ENCODE results near the gene AIG1. TPM values are rescaled to one million over a fixed set of nuclear protein-coding genes. Genes with fewer than 3 reads are reported as not detected.

AIG1 gene
- total RNA-seq, 1 donor, result 70.9 TPM

- Histone ChIP-seq H3K36me3 (ENCODE audit: insufficient read depth, low read length) (no peaks in the 10 kb centered on the region), H3K4me3 (ENCODE audit: insufficient read depth, low read length) (no peak overlapping the region), H3K4me1 (ENCODE audit: insufficient read depth, low read length) (peaks cover 10% of the 10 kb centered on the region), H3K27me3 (ENCODE audit: insufficient read depth, low read length) (no peaks in the 10 kb centered on the region), H4K20me1 (ENCODE audit: insufficient read depth, low read length) (no peaks in the 10 kb centered on the region), H3K79me2 (ENCODE audit: insufficient read depth, low read length) (peaks cover under 1% of the 10 kb centered on the region), H3K4me2 (ENCODE audit: insufficient read depth, low read length) (no peak overlapping the region), H3K27ac (ENCODE audit: low read depth, low read length) (no peak overlapping the region), H3K9me3 (ENCODE audit: low read depth, low read length) (no peaks in the 10 kb centered on the region), H2AFZ (ENCODE audit: low read length) (no peak overlapping the region)
- DNase-seq (ENCODE audit: insufficient read length, low spot score, missing footprints), result no peak
- TF ChIP-seq CTCF (IDR thresholded peaks at IDR 0.05; ENCODE audit: extremely low read depth, low read depth, low read length), result no peak
Observed at GRCh38 chr6:143055891-143056290, 4.8 kb upstream of the AIG1 start.

GRCh38 chr6:143058987-143059386 lies 1.7 kb upstream of the AIG1 start:
- Histone ChIP-seq H2AFZ (ENCODE audit: low read length) (peak overlapping the region; percentile 9), H4K20me1 (ENCODE audit: insufficient read depth, low read length) (no peaks in the 10 kb centered on the region), H3K79me2 (ENCODE audit: insufficient read depth, low read length) (peaks cover 3% of the 10 kb centered on the region), H3K27ac (ENCODE audit: low read depth, low read length) (peak overlapping the region; percentile 93), H3K27me3 (ENCODE audit: insufficient read depth, low read length) (no peaks in the 10 kb centered on the region), H3K9me3 (ENCODE audit: low read depth, low read length) (no peaks in the 10 kb centered on the region), H3K4me3 (ENCODE audit: insufficient read depth, low read length) (no peak overlapping the region), H3K4me1 (ENCODE audit: insufficient read depth, low read length) (peaks cover 18% of the 10 kb centered on the region), H3K4me2 (ENCODE audit: insufficient read depth, low read length) (peak overlapping the region; percentile 96), H3K36me3 (ENCODE audit: insufficient read depth, low read length) (no peaks in the 10 kb centered on the region)
- no peak for TF ChIP-seq CTCF (IDR thresholded peaks at IDR 0.05; ENCODE audit: extremely low read depth, low read depth, low read length)
- no peak for DNase-seq (ENCODE audit: insufficient read length, low spot score, missing footprints)

GRCh38 chr6:143059663-143060353 lies 881 bp upstream of the AIG1 start:
- peak; percentile 60 for DNase-seq (ENCODE audit: insufficient read length, low spot score, missing footprints)
- H2AFZ ChIP-seq (ENCODE audit: low read length), result peak overlapping the region; percentile 71
- H3K79me2 ChIP-seq (ENCODE audit: insufficient read depth, low read length), result peaks cover 5% of the 10 kb centered on the region
- TF ChIP-seq CTCF (IDR thresholded peaks at IDR 0.05; ENCODE audit: extremely low read depth, low read depth, low read length), result no peak
- no peaks in the 10 kb centered on the region for H3K27me3 ChIP-seq (ENCODE audit: insufficient read depth, low read length)
- H3K9me3 ChIP-seq (ENCODE audit: low read depth, low read length), result no peaks in the 10 kb centered on the region
- peak overlapping the region; percentile 96 for H3K4me2 ChIP-seq (ENCODE audit: insufficient read depth, low read length)
- no peaks in the 10 kb centered on the region for H3K36me3 ChIP-seq (ENCODE audit: insufficient read depth, low read length)
- peak overlapping the region; percentile 93 for H3K27ac ChIP-seq (ENCODE audit: low read depth, low read length)
- peaks cover 18% of the 10 kb centered on the region for H3K4me1 ChIP-seq (ENCODE audit: insufficient read depth, low read length)
- peak overlapping the region; percentile 91 for H3K4me3 ChIP-seq (ENCODE audit: insufficient read depth, low read length)
- no peaks in the 10 kb centered on the region for H4K20me1 ChIP-seq (ENCODE audit: insufficient read depth, low read length)

DNA sequence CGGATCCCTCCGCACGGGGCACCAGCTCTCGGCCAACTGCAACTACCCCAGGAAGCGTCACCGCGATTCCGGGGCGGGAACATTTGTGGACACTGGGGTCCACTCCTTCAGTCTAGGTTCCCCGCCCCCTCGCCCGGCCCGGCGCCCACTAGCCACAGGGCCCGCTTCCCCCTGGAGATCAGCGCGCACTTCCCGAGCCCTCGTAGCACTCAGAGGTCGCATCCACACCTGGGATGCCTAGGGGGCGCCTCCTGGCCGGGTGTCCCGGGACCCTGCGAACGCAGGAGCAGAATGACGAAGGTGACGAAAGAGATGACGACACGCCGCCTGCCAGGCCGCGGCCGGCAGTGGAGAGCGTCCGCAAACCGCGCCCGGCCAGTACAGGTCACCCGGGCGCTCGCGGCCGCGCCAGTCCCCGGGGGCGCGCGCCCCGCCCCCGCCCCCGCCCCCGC lies 309 bp upstream of the AIG1 start:
- TF ChIP-seq CTCF (IDR thresholded peaks at IDR 0.05; ENCODE audit: extremely low read depth, low read depth, low read length), result no peak
- Histone ChIP-seq H4K20me1 (ENCODE audit: insufficient read depth, low read length) (no peaks in the 10 kb centered on the region), H3K79me2 (ENCODE audit: insufficient read depth, low read length) (peaks cover 5% of the 10 kb centered on the region), H3K4me1 (ENCODE audit: insufficient read depth, low read length) (peaks cover 18% of the 10 kb centered on the region), H3K4me3 (ENCODE audit: insufficient read depth, low read length) (peak overlapping the region; percentile 91), H3K27me3 (ENCODE audit: insufficient read depth, low read length) (no peaks in the 10 kb centered on the region), H3K27ac (ENCODE audit: low read depth, low read length) (peak overlapping the region; percentile 93), H3K36me3 (ENCODE audit: insufficient read depth, low read length) (no peaks in the 10 kb centered on the region), H2AFZ (ENCODE audit: low read length) (peak overlapping the region; percentile 71), H3K9me3 (ENCODE audit: low read depth, low read length) (no peaks in the 10 kb centered on the region), H3K4me2 (ENCODE audit: insufficient read depth, low read length) (peak overlapping the region; percentile 96)
- DNase-seq (ENCODE audit: insufficient read length, low spot score, missing footprints), result peak; percentile 96
